Caco-2 (cell line): ENCODE results near the gene PACS2. TPM values are rescaled to one million over a fixed set of nuclear protein-coding genes. Genes with fewer than 3 reads are reported as not detected.

Experiments used
- BruUV-seq: library from RNA; stranded (reverse); fragments of 400-500 nt; replicated peaks from 2 replicates; lab custom pipeline; 2021; lab: Mats Ljungman, UMichigan
- CTCF ChIA-PET: fragments of 300-600 bp; sonication (Branson Sonifier 250); formaldehyde crosslinking; loops from one replicate; lab custom pipeline; 2022; ENCODE audit warnings: antibody characterized with exemption; lab: Charles Lee
- POLR2A ChIA-PET: fragments of 300-600 bp; sonication (Branson Sonifier 250); formaldehyde crosslinking; loops from one replicate; lab custom pipeline; 2022; ENCODE audit warnings: antibody characterized with exemption; lab: Charles Lee
- DNase-seq, 2 experiments: peaks; one replicate each; pipeline versions ENCODE4 v3.0.0 to v3.0.0-alpha.2; 2020 to 2022
- H3K27me3 ChIP-seq: replicated peaks from 2 replicates; pipeline ENCODE4 v1.6.0; 2011; ENCODE audit warnings: low read length; ENCODE audit not compliant: control insufficient read depth, insufficient read depth
- H3K36me3 ChIP-seq: 2 replicates; pipeline ENCODE4 v1.5.1; 2011; ENCODE audit warnings: low read length; ENCODE audit not compliant: control insufficient read depth, insufficient read depth
- H3K4me1 ChIP-seq: fragments of 250-450 bp; sonication (Bioruptor Pico); 2 replicates; pipeline ENCODE4 v1.5.1; 2020; ENCODE audit warnings: mild to moderate bottlenecking
- H3K4me3 ChIP-seq: 2 replicates; pipeline ENCODE4 v1.5.1; 2011; ENCODE audit warnings: low read depth, mild to moderate bottlenecking, control low read depth, low read length
- H3K9me3 ChIP-seq: fragments of 250-450 bp; sonication (Bioruptor Pico); 2 replicates; pipeline ENCODE4 v1.5.1; 2020; ENCODE audit warnings: mild to moderate bottlenecking, moderate library complexity
- H3K27ac Mint-ChIP-seq: one replicate; pipeline ENCODE4 v1.8.0; 2022; ENCODE audit warnings: mixed read lengths; ENCODE audit not compliant: unreplicated experiment
- H3K27me3 Mint-ChIP-seq: one replicate; pipeline ENCODE4 v1.8.0; 2022; ENCODE audit warnings: mixed read lengths; ENCODE audit not compliant: insufficient read depth, unreplicated experiment
- H3K36me3 Mint-ChIP-seq: one replicate; pipeline ENCODE4 v1.8.0; 2022; ENCODE audit warnings: mild to moderate bottlenecking, mixed read lengths; ENCODE audit not compliant: insufficient read depth, unreplicated experiment
- H3K4me1 Mint-ChIP-seq: one replicate; pipeline ENCODE4 v1.8.0; 2022; ENCODE audit warnings: low read depth, mixed read lengths; ENCODE audit not compliant: unreplicated experiment
- H3K4me3 Mint-ChIP-seq: one replicate; pipeline ENCODE4 v1.8.0; 2022; ENCODE audit warnings: mild to moderate bottlenecking, moderate library complexity, mixed read lengths; ENCODE audit not compliant: unreplicated experiment
- H3K9me3 Mint-ChIP-seq: one replicate; pipeline ENCODE4 v1.8.0; 2022; ENCODE audit warnings: mixed read lengths; ENCODE audit not compliant: unreplicated experiment
- CTCF ChIP-seq, 2 experiments: fragments of 200-600 bp in 1 of 2; IDR thresholded peaks; 1 replicate in 1 of 2; 2 replicates in 1 of 2; pipeline versions ENCODE4 v1.5.1 to v1.8.0; 2011 to 2022; ENCODE audit warnings: antibody characterized with exemption in 1 of 2, control low read depth in 1 of 2, inconsistent platforms in 1 of 2, low read depth in 1 of 2, low read length in 1 of 2, mild to moderate bottlenecking in 1 of 2, moderate library complexity in 1 of 2; ENCODE audit not compliant: insufficient read depth in 1 of 2, severe bottlenecking in 1 of 2, unreplicated experiment in 1 of 2
- intact Hi-C: fragments of 100-400 bp; cut with micrococcal nuclease; formaldehyde crosslinking; loops from one replicate; pipeline ENCODE4 v1.10.0; 2022; ENCODE audit not compliant: unreplicated experiment
- total RNA-seq: library from RNA; stranded (reverse); gene quantifications from 2 replicates; pipeline ENCODE4 v1.2.3, GENCODE V29; 2022

The PACS2 gene
- total RNA-seq, 1 experiment from 2014 or later = 58.1 TPM

- H3K4me1 ChIP-seq = no peaks in the 10 kb centered on the region
- CTCF ChIA-PET = no interaction called here
- no TSS peak for BruUV-seq
- intact Hi-C loops = no loop called here
- TF ChIP-seq CTCF (IDR thresholded peaks at IDR 0.05; ENCODE audit: insufficient read depth in 1 of 2, low read depth in 1 of 2, low read length in 1 of 2, severe bottlenecking in 1 of 2, unreplicated experiment in 1 of 2) = no peak
- no peaks in the 10 kb centered on the region for H3K9me3 ChIP-seq
- POLR2A ChIA-PET = interaction anchor here (0.6 kb wide), 1 partner anchor 403 kb away, joined by 3 read pairs; the partner anchor contains the start of gene CLBA1
- no peaks in the 10 kb centered on the region for H3K27me3 ChIP-seq
- Mint-ChIP-seq H3K27me3 (no peaks in the 10 kb centered on the region), H3K4me1 (no peaks in the 10 kb centered on the region), H3K9me3 (no peaks in the 10 kb centered on the region), H3K27ac (no peak overlapping the region), H3K36me3 (peaks cover 10% of the 10 kb centered on the region), H3K4me3 (no peak overlapping the region)
- no peak overlapping the region for H3K4me3 ChIP-seq
- DNase-seq = no peak
- no peaks in the 10 kb centered on the region for H3K36me3 ChIP-seq
Observed at GRCh38 chr14:105388976-105389375, 74.4 kb downstream of the PACS2 start.

GRCh38 chr14:105389534-105389933, 75.0 kb downstream of the PACS2 start:
- H3K9me3 Mint-ChIP-seq = no peaks in the 10 kb centered on the region
- intact Hi-C loops = no loop called here
- CTCF ChIA-PET = no interaction called here
- H3K27ac Mint-ChIP-seq = no peak overlapping the region
- POLR2A ChIA-PET = interaction anchor here (0.6 kb wide), 2 partner anchors 9 to 404 kb away, joined by 3 read pairs; partner anchors contain the start of gene CLBA1
- Histone ChIP-seq H3K9me3 (no peaks in the 10 kb centered on the region), H3K27me3 (no peaks in the 10 kb centered on the region), H3K4me1 (no peaks in the 10 kb centered on the region), H3K36me3 (no peaks in the 10 kb centered on the region), H3K4me3 (no peak overlapping the region)
- peaks cover 10% of the 10 kb centered on the region for H3K36me3 Mint-ChIP-seq
- TF ChIP-seq CTCF (IDR thresholded peaks at IDR 0.05; ENCODE audit: insufficient read depth in 1 of 2, low read depth in 1 of 2, low read length in 1 of 2, severe bottlenecking in 1 of 2, unreplicated experiment in 1 of 2) = no peak
- H3K27me3 Mint-ChIP-seq = no peaks in the 10 kb centered on the region
- no TSS peak for BruUV-seq
- no peak overlapping the region for H3K4me3 Mint-ChIP-seq
- no peaks in the 10 kb centered on the region for H3K4me1 Mint-ChIP-seq
- no peak for DNase-seq

- no peak overlapping the region for H3K27ac Mint-ChIP-seq
Observed at GRCh38 chr14:105389976-105390848, 75.7 kb downstream of the PACS2 start.

More at GRCh38 chr14:105389976-105390848, 75.7 kb downstream of the PACS2 start:
- BruUV-seq = no TSS peak
- ChIA-PET POLR2A (interaction anchor here (0.6 kb wide), 2 partner anchors 9 to 62 kb away, joined by 3 to 6 read pairs; no protein-coding TSS in a partner anchor), CTCF (no interaction called here)
- H3K36me3 ChIP-seq = no peaks in the 10 kb centered on the region
- peaks cover 10% of the 10 kb centered on the region for H3K36me3 Mint-ChIP-seq
- no peaks in the 10 kb centered on the region for H3K4me1 Mint-ChIP-seq
- intact Hi-C loops = no loop called here
- no peak overlapping the region for H3K4me3 ChIP-seq
- no peaks in the 10 kb centered on the region for H3K9me3 Mint-ChIP-seq
- no peak for DNase-seq
- no peak overlapping the region for H3K4me3 Mint-ChIP-seq
- H3K9me3 ChIP-seq = no peaks in the 10 kb centered on the region
- no peak for TF ChIP-seq CTCF (IDR thresholded peaks at IDR 0.05; ENCODE audit: insufficient read depth in 1 of 2, low read depth in 1 of 2, low read length in 1 of 2, severe bottlenecking in 1 of 2, unreplicated experiment in 1 of 2)
- no peaks in the 10 kb centered on the region for H3K27me3 ChIP-seq
- no peaks in the 10 kb centered on the region for H3K27me3 Mint-ChIP-seq
- no peaks in the 10 kb centered on the region for H3K4me1 ChIP-seq
